Lower leg skin (tissue), 3 donors: ENCODE results near the gene TSG101.
A peak's percentile ranks its signal among the peaks of the same experiment; 100 is the strongest.

Experiments used
- POLR2A ChIP-seq, 2 donors: fragments of 450-650 bp; IDR thresholded peaks; one replicate each; pipeline ENCODE4 v1.6.1; 2016 to 2017; ENCODE audit warnings: antibody characterized with exemption in 2 of 2, mild to moderate bottlenecking in 1 of 2, moderate library complexity in 1 of 2
- TF ChIP-seq, protein P1 (sequence below), 3 donors: fragments of 450-650 bp; IDR thresholded peaks; one replicate each; pipeline ENCODE4 v1.5.1; 2016; ENCODE audit warnings: antibody characterized with exemption in 3 of 3, mild to moderate bottlenecking in 3 of 3, moderate library complexity in 2 of 3

GRCh38 chr11:18526521-18527296 is at the start of gene TSG101:
- TF ChIP-seq POLR2A (IDR thresholded peaks at IDR 0.05) = peak in 1 of 2 donors; percentile 56
- TF ChIP-seq, protein P1, sequence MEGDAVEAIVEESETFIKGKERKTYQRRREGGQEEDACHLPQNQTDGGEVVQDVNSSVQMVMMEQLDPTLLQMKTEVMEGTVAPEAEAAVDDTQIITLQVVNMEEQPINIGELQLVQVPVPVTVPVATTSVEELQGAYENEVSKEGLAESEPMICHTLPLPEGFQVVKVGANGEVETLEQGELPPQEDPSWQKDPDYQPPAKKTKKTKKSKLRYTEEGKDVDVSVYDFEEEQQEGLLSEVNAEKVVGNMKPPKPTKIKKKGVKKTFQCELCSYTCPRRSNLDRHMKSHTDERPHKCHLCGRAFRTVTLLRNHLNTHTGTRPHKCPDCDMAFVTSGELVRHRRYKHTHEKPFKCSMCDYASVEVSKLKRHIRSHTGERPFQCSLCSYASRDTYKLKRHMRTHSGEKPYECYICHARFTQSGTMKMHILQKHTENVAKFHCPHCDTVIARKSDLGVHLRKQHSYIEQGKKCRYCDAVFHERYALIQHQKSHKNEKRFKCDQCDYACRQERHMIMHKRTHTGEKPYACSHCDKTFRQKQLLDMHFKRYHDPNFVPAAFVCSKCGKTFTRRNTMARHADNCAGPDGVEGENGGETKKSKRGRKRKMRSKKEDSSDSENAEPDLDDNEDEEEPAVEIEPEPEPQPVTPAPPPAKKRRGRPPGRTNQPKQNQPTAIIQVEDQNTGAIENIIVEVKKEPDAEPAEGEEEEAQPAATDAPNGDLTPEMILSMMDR (IDR thresholded peaks at IDR 0.05) = no peak
